ENCODE measurements around the gene IQCM.

DNA sequence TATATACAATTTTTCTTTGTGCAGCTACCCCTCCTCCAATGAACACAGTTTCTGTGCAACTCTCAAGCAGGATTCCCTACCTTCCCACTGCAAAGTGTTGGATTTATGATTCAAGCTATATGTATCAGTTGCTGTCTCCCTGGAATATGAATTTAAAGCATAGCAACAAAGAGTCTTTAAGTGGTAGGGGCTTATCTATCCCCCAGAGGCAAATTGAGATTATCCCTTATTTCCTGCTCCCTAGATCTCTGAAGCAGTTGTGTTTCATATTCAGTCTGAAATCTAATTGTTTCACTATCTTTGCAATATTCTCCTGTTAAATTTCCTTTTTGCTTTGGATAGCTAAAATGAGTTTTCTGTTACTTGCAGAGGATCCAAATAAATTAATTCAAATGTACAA, 263.0 kb downstream of the IQCM start:
- TF ChIP-seq CTCF (IDR thresholded peaks at IDR 0.05; ENCODE audit: extremely low read depth in 1 of 2, insufficient read depth in 1 of 2, low read depth in 1 of 2, low read length in 2 of 2) (no peak), FOS (IDR thresholded peaks at IDR 0.05; ENCODE audit: borderline replicate concordance, insufficient read depth, low read length) (no peak), POLR2A (IDR thresholded peaks at IDR 0.05; ENCODE audit: low read depth, low read length) (no peak), POLR2AphosphoS5 (IDR thresholded peaks at IDR 0.05; ENCODE audit: insufficient read depth, low read depth, low read length) (no peak), MYC (IDR thresholded peaks at IDR 0.05; ENCODE audit: low read depth, low read length) (no peak), JUN (IDR thresholded peaks at IDR 0.05; ENCODE audit: borderline replicate concordance, insufficient read depth, insufficient read length, low read depth) (no peak), EZH2 (IDR thresholded peaks at IDR 0.05; ENCODE audit: borderline replicate concordance, low read depth, low read length, severe bottlenecking) (no peak), GATA2 (IDR thresholded peaks at IDR 0.05; ENCODE audit: insufficient read depth, insufficient read length, low read depth, low read length) (no peak)
- TF ChIP-seq, protein P1, sequence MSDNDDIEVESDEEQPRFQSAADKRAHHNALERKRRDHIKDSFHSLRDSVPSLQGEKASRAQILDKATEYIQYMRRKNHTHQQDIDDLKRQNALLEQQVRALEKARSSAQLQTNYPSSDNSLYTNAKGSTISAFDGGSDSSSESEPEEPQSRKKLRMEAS (IDR thresholded peaks at IDR 0.05; ENCODE audit: insufficient read depth, insufficient read length): no peak
